HG02870 (cell line): ENCODE measurements around the gene HKDC1.
"Not testable (repeated sequence)": the region's sequence is repeated elsewhere in the genome, so short reads cannot be mapped to it uniquely, and the experiment has no call there.

ENCODE experiments used
- ATAC-seq: cut with Tn5 transposase; IDR thresholded peaks from one replicate; pipeline ENCODE4 v1.9.1; 2021; ENCODE audit warnings: mild to moderate bottlenecking, moderate library complexity; ENCODE audit not compliant: unreplicated experiment

The HKDC1 gene

GRCh38 chr10:69220041-69220451, at the start of gene HKDC1:
Gene HKDC1, plus strand, starts transcription at chr10:69220332. Its CDS starts 104 bp downstream, at chr10:69220436.
- ATAC-seq, result no peak

DNA sequence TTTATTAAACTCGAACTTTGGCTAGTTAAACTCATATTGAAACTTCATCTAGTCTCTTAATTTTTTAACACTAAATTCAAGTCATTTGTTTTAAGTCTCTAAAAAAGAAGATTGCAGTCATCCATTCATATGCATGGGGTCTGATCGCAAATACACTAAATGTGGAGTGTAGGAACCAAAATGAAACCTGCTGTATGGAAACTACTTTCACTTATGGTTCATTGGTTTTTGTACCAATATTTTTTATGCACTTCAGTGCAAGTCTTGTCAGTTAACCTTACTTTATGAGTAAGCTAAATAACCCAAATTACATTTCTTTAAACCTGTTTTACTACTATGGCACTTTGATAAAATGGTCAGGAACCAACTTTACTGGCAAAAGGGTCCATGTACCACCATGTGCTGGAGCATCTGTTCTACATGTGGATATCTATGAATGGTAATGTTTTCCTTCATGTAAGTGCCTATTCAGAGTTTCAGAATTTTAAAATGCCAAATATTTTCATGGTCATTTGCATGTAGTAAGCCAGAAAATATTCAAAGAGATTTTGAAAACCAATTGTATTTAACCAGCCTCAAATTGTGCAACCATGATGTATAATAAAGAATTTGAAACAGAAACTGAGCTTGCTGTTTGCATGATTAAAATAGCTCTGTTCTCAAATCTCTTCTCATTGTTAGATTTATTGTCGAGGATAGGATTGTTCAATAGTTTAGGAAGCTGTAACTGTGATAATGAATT, 47.7 kb upstream of the HKDC1 start:
- ATAC-seq, result peak; percentile 50

DNA sequence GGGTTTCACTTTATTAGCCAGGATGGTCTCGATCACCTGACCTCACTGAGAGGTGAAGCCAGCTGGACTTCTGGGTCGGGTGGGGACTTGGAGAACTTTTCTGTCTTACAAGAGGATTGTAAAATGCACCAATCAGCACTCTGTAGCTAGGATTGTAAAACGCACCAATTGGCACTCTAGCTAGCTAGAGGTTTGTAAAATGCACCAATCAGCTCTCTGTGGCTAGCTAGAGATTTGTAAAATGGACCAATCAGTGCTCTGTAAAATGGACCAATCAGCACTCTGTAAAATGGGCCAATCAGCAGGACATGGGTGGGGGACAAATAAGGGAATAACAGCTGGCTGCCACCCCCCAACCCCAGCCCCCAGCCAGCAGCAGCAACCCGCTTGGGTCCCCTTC, 44.8 kb upstream of the HKDC1 start:
- ATAC-seq, result not testable (repeated sequence)

DNA sequence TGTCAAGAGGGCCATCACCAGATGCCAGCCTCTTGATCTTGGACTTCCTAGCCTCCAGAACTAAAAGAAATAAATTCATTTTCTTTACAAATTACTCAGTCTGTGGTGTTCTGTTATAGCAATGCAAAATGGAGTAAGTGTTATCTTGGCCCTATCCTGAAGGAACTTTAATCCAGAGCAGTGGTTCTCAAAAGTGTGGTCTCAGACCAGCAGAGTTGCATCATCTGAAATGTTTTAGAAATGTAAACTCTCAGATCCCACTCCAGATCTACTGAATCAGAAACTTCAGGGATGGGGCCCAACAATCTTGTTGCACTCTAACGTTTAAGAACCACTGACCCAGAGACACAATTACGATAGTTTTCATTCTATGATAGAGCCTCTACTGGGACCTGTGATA, 43.3 kb upstream of the HKDC1 start:
- no peak for ATAC-seq

- ATAC-seq, result peak; percentile 20
These were observed 40.9 kb upstream of the HKDC1 start for GRCh38 chr10:69179089-69179742.

DNA sequence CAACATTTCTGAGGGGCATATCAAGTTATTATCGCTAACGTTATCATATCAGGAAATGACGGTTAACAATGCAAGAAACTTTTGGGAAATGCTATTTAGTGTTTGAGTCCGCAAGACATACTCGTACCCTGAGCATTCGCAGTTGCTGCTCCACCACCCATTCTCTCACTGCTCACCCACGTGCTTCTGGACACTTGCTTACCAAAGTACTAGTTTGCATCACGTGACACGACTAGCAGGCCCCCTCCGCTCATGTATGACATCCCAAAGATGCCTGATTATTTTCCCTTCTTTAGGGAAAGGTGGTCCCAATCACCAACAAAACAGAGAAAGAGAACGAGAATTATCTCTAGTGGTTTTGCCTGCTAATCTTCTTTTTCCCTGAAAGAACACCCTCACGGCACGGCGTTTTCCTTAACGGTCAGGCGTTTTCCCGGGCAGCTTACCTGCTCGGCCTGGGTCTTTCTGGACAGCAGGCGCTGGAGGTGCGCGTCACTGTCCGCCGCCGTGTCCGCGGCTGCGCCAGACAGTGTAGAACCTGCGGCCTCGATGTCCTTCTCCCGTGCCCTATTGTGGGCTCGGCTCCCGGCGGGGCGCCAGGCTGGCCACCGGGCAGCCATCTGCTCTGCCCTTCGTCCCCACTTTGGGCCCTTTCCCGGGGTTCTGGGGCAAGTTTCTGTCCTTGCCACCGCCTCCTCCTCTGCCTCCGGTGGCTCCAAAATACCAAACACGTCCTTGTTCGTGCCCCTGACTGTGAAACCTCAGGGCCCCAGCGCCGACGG, 40.2 kb upstream of the HKDC1 start, which contains the start of gene SUPV3L1:
Gene SUPV3L1, plus strand, starts transcription at position 492 of the 782 bp plus-strand sequence. Its CDS starts 58 bp downstream, at position 550.
- peak; percentile 72 for ATAC-seq

- no peak for ATAC-seq
These were observed 39.5 kb upstream of the HKDC1 start for GRCh38 chr10:69180525-69181204.

DNA sequence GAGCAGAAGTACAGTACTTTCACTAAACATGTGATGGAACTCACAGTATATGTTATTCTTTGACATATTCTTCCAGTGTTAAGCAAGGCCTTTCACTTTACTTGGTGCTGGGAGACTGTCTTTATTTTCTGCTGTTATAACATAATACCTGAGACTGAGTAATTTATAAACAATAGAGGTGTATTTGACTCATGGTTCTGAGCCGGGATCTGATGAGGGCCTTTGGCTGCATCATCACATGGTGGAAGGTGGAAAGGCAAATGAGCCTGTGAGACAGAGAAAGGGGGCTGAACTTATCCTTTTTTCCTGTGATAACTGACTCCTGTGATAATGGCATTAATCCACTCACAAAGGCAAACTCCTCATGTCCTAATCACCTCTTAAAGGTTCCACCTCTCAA, 38.7 kb upstream of the HKDC1 start:
- no peak for ATAC-seq

GRCh38 chr10:69182005-69182404, 38.1 kb upstream of the HKDC1 start:
- ATAC-seq, result no peak

DNA sequence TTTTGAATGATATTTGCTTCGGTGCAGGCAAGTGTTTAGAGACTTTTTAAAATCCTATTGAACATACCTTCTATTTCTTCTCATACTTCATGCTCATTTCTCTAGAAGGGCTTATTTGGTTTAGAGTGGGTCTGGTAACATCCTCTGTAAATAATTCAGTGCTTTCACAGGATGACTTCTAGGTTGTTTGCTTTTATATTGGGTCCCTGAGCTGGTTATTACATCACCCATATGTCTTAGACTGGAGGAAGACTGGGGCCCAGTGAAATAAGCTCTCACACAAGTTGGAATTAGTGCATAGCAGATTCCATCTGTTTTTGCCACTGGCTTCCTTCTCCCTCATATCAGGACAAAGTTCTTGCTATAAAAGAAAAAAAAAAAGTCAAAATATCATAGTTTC, 33.6 kb upstream of the HKDC1 start:
- no peak for ATAC-seq

DNA sequence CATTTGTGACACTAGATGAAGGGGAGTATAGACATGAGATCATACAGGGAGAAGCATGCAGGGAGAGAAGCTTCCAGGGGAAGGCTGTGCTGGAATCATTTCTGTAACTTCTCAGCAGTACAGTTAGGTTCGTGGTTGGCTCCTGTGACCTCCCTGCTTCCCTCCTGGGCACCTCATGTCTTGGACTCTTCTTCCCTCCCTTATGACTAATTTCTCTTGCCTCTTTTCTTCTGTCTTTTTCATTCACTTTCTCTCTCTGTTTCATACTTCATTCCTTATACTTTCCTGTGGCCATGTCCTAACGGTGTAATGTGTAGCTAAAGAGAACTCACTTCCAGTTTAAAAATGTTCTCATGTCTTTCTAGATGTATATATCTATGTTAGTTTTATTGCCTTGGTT, 19.1 kb upstream of the HKDC1 start:
- no peak for ATAC-seq

- ATAC-seq, result no peak
These were observed 17.8 kb upstream of the HKDC1 start for GRCh38 chr10:69202332-69202731.

DNA sequence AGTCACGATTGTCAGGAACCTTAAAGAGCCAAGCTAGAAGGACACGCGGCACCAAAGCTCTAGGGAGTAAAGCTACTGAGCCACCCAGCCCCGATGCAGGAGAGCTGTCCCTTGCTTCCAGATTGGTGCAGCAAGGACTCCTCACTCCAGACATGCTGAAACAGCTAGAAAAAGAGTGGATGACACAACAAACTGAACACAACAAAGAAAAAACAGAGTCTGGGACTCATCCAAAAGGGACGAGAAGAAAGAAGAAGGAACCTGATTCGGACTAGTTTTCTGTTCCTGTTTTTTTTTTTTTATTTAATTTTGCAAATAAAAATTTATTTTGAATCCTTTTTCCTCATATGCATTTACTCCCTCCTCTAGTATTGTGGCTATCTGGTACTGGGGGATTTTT, 11.4 kb upstream of the HKDC1 start:
- no peak for ATAC-seq

- no peak for ATAC-seq
These were observed 10.2 kb upstream of the HKDC1 start for GRCh38 chr10:69209787-69210484.

DNA sequence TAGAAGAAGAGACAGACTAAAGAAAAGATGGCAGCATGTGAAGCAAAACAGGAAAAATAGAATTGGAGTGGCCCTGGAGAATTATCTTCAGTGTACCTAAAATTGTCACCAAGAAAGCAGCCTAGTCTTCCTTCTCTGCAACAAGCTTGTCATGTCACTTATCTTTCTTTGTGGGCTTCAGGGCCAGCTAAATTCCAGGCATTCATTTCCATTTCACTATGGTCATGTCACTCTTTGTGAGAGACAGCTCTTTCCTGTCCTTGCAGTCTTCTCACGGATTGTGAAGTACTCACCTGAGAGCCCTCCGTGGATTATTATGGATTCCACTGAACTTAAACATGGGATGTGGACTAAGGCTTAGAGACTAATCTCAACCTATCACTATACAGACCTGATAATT, 9.0 kb upstream of the HKDC1 start:
- no peak for ATAC-seq

- no peak for ATAC-seq
These were observed 8.6 kb upstream of the HKDC1 start for GRCh38 chr10:69211524-69211923.

DNA sequence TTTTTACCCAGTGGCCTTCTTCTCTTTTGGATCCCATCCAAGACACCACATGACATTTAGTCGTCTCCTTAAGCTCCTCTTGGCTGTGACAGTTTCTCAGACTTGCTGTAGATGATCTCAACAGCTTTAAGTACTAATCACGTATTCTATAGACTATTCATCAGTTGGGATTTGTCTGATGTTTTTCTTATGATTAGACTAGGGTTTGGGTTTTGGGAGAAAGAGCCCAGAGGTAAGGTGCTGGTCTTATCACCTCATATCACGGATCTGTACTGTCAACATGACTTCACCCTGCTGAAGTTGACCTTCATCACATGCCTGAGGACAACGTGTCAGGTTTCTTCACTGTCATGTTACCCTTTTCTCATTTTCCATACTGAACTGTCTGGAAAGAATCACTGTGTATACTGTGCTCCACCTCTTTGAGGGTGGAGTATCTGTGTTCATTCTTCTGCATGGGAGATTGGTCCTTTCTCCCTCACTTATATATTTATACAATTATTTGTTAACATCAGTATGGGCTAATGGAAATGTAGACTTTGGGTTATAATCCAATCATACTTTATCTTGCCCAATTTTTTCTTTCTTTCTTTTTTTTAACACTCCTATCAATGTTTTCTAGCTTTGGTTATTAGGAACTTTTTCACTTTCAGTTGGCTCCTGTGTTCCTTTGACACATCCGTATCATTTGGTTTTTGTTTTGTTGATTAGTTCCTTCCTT, 6.4 kb upstream of the HKDC1 start:
- no peak for ATAC-seq

- no peak for ATAC-seq
These were observed 5.4 kb upstream of the HKDC1 start for GRCh38 chr10:69214666-69215131.

DNA sequence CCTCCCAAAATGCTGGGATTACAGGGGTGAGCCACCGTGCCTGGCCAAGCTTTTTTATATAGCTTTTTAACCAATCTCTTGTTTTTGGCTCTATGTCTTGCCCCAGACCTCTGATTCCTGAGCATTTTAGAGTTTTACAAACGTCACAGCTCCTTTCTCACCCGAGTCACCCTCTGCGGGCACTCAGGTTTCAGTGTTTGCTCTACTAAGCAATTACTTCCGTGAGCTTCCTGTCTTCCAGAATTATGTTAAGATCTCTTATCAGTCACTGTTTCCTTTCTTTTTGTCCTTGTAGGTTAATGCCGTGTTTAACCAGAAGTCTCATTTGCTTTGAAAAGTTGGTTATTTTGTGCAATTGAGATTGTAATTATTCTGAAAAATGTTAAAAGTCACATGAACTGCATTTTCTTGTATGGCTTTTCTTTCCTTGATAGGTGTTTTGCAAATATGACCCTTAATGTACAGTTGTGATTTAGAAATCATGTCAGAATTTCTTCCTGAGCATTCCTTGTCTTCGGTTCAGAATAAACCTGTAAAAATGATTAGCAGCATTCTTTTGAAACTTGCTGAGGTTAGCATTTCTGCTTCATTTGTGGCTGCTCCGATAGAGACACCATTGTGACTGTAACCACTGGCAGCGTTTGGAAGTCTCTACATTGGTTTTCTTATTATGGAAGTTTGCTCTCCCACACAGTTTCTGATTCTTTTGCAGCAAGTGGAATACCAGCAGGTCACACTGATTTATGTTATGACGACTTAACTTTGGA, 4.5 kb upstream of the HKDC1 start:
- no peak for ATAC-seq
